H1 (cell line): ENCODE results near the gene MAGI2. TPM values are rescaled to one million over a fixed set of nuclear protein-coding genes. Genes with fewer than 3 reads are reported as not detected.

Experiments
- CTCF ChIA-PET: fragments of 300-600 bp; sonication (Branson Sonifier 250); formaldehyde crosslinking; loops from one replicate; lab custom pipeline; 2021; ENCODE audit not compliant: partially characterized antibody; lab: Charles Lee
- POLR2A ChIA-PET: fragments of 300-600 bp; sonication (Branson Sonifier 250); formaldehyde crosslinking; loops from one replicate; lab custom pipeline; 2021; ENCODE audit warnings: inconsistent platforms; ENCODE audit not compliant: partially characterized antibody; lab: Charles Lee
- DNase-seq, 2 experiments: peaks; one replicate each; pipeline versions ENCODE4 v3.0.0 to v3.0.0-alpha.2; 2010 to 2022; ENCODE audit warnings: low spot score in 2 of 2, low read depth in 1 of 2, mixed read lengths in 1 of 2
- FAIRE-seq: peaks from 2 replicates; lab custom pipeline; 2011; peaks lifted over from hg19 to GRCh38; lab: Jason Lieb, UNC
- H2AFZ ChIP-seq: 2 replicates; pipeline ENCODE4 v1.8.1; 2012; ENCODE audit warnings: low read length, inconsistent platforms
- H2AK5ac ChIP-seq: 2 replicates; pipeline ENCODE4 v1.6.1; 2013; ENCODE audit warnings: low read depth, low read length
- H2BK120ac ChIP-seq: replicated peaks from 2 replicates; pipeline ENCODE3; 2013; ENCODE audit warnings: low read depth, low read length, inconsistent platforms
- H2BK12ac ChIP-seq: 2 replicates; pipeline ENCODE4 v1.6.1; 2013; ENCODE audit warnings: low read depth, low read length
- H2BK15ac ChIP-seq: 2 replicates; pipeline ENCODE4 v1.6.1; 2013; ENCODE audit warnings: low read length
- H2BK20ac ChIP-seq: 2 replicates; pipeline ENCODE4 v1.6.1; 2013; ENCODE audit warnings: low read length
- H2BK5ac ChIP-seq: 2 replicates; pipeline ENCODE4 v1.6.1; 2013; ENCODE audit warnings: low read depth, low read length
- H3K14ac ChIP-seq: 2 replicates; pipeline ENCODE4 v1.6.1; 2013; ENCODE audit warnings: inconsistent platforms; ENCODE audit not compliant: insufficient read length
- H3K18ac ChIP-seq: 2 replicates; pipeline ENCODE4 v1.6.1; 2013; ENCODE audit warnings: low read length; ENCODE audit errors: extremely low read depth
- H3K23ac ChIP-seq: 2 replicates; pipeline ENCODE4 v1.6.1; 2013; ENCODE audit warnings: inconsistent platforms; ENCODE audit not compliant: insufficient read length
- H3K23me2 ChIP-seq: 2 replicates; pipeline ENCODE4 v1.6.1; 2013; ENCODE audit warnings: low read depth, low read length
- H3K27ac ChIP-seq: 2 replicates; pipeline ENCODE4 v1.6.1; 2011; ENCODE audit warnings: low read depth, low read length, inconsistent platforms
- H3K27me3 ChIP-seq, 4 experiments: replicated peaks in 1 of 4; 1 replicate in 1 of 4; 2 replicates in 3 of 4; pipeline versions ENCODE4 v1.6.1 to v1.8.1; 2011 to 2013; ENCODE audit warnings: low read length in 3 of 4, mild to moderate bottlenecking in 3 of 4, inconsistent platforms in 2 of 4, mixed read lengths in 2 of 4, moderate library complexity in 1 of 4; ENCODE audit not compliant: control insufficient read depth in 3 of 4, insufficient read depth in 3 of 4; ENCODE audit errors: extremely low read depth in 1 of 4
- H3K36me3 ChIP-seq, 4 experiments: 2 replicates each; pipeline versions ENCODE4 v1.6.1 to v1.8.1; 2011 to 2013; ENCODE audit warnings: mild to moderate bottlenecking in 4 of 4, low read length in 3 of 4, moderate library complexity in 2 of 4, control low read depth in 1 of 4, inconsistent platforms in 1 of 4; ENCODE audit not compliant: insufficient read depth in 4 of 4, control insufficient read depth in 2 of 4
- H3K4ac ChIP-seq: replicated peaks from 2 replicates; pipeline ENCODE3; 2013; ENCODE audit warnings: low read length, low read depth, mixed read lengths, inconsistent platforms; ENCODE audit not compliant: insufficient read length
- H3K4me1 ChIP-seq, 4 experiments: replicated peaks in 1 of 4; 1 replicate in 1 of 4; 2 replicates in 3 of 4; pipeline versions ENCODE4 v1.6.1 to v1.8.1; 2011 to 2013; ENCODE audit warnings: low read length in 3 of 4, inconsistent platforms in 2 of 4, mixed read lengths in 1 of 4; ENCODE audit not compliant: insufficient read depth in 4 of 4, control insufficient read depth in 3 of 4
- H3K4me2 ChIP-seq, 2 experiments: 2 replicates each; pipeline versions ENCODE4 v1.6.1 to v1.8.1; 2011 to 2013; ENCODE audit warnings: low read depth in 2 of 2, low read length in 2 of 2, control low read depth in 1 of 2, inconsistent platforms in 1 of 2, mild to moderate bottlenecking in 1 of 2; ENCODE audit not compliant: insufficient read depth in 1 of 2
- H3K4me3 ChIP-seq, 4 experiments: fragments of 200-600, 300-600 bp in 1 of 4; sonication (generic), shearing (Covaris generic), sonication (Bioruptor Twin) in 1 of 4; 2 replicates each; pipeline versions ENCODE4 v1.5.1 to v1.8.1; 2011 to 2016; ENCODE audit warnings: low read length in 4 of 4, low read depth in 3 of 4, control low read depth in 2 of 4, inconsistent platforms in 2 of 4, mild to moderate bottlenecking in 2 of 4, mixed read lengths in 1 of 4, moderate library complexity in 1 of 4; ENCODE audit not compliant: insufficient read depth in 2 of 4; ENCODE audit errors: extremely low read depth in 1 of 4
- H3K56ac ChIP-seq: replicated peaks from 2 replicates; pipeline ENCODE3; 2013; ENCODE audit warnings: low read depth, mild to moderate bottlenecking, mixed read lengths, low read length, inconsistent platforms; ENCODE audit not compliant: insufficient read length
- H3K79me1 ChIP-seq: 2 replicates; pipeline ENCODE4 v1.6.1; 2013; ENCODE audit warnings: low read depth, low read length, control low read depth
- H3K79me2 ChIP-seq, 2 experiments: 2 replicates each; pipeline versions ENCODE4 v1.6.1 to v1.8.1; 2012 to 2013; ENCODE audit warnings: low read length in 2 of 2, mild to moderate bottlenecking in 2 of 2, inconsistent platforms in 1 of 2; ENCODE audit not compliant: insufficient read depth in 2 of 2, control insufficient read depth in 1 of 2
- H3K9ac ChIP-seq, 4 experiments: replicated peaks in 1 of 4; 1 replicate in 1 of 4; 2 replicates in 3 of 4; pipeline versions ENCODE4 v1.6.1 to v1.8.1; 2011 to 2013; ENCODE audit warnings: low read depth in 3 of 4, low read length in 3 of 4, control low read depth in 2 of 4, mild to moderate bottlenecking in 2 of 4, moderate library complexity in 2 of 4, inconsistent platforms in 1 of 4; ENCODE audit errors: extremely low read depth in 1 of 4
- H3K9me3 ChIP-seq, 2 experiments: 2 replicates each; pipeline versions ENCODE4 v1.6.1 to v1.8.1; 2012 to 2013; ENCODE audit warnings: mild to moderate bottlenecking in 2 of 2, moderate library complexity in 2 of 2, control low read depth in 1 of 2, inconsistent platforms in 1 of 2, low read depth in 1 of 2, low read length in 1 of 2, mixed read lengths in 1 of 2; ENCODE audit not compliant: insufficient read depth in 2 of 2
- H4K20me1 ChIP-seq, 2 experiments: replicated peaks in 1 of 2; 2 replicates each; pipeline versions ENCODE3 to v1.8.1; 2011 to 2013; ENCODE audit warnings: inconsistent platforms in 2 of 2, low read length in 2 of 2, mild to moderate bottlenecking in 1 of 2; ENCODE audit not compliant: insufficient read depth in 2 of 2, control insufficient read depth in 1 of 2
- H4K5ac ChIP-seq: 2 replicates; pipeline ENCODE4 v1.6.1; 2013; ENCODE audit warnings: low read length, low read depth, mixed read lengths, inconsistent platforms; ENCODE audit not compliant: insufficient read length
- H4K8ac ChIP-seq: 2 replicates; pipeline ENCODE4 v1.8.0; 2013; ENCODE audit warnings: mild to moderate bottlenecking, moderate library complexity, low read length, inconsistent platforms; ENCODE audit not compliant: insufficient read depth; ENCODE audit errors: extremely low read depth
- H4K91ac ChIP-seq: replicated peaks from 2 replicates; pipeline ENCODE3; 2013; ENCODE audit warnings: low read length, mixed read lengths, inconsistent platforms; ENCODE audit not compliant: insufficient read length
- EZH2 ChIP-seq: fragments of 200-600 bp; sonication (generic); IDR thresholded peaks from 2 replicates; pipeline ENCODE4 v1.7.1; 2012; ENCODE audit warnings: low read depth, mild to moderate bottlenecking, moderate library complexity, low read length, inconsistent platforms; ENCODE audit not compliant: severe bottlenecking
- FOSL1 ChIP-seq: IDR thresholded peaks from 2 replicates; pipeline ENCODE4 v1.6.1; 2011; ENCODE audit warnings: mild to moderate bottlenecking, low read depth, low read length, moderate library complexity; ENCODE audit not compliant: insufficient read depth
- HDAC6 ChIP-seq: IDR thresholded peaks from one replicate; pipeline ENCODE4 v1.7.1; 2012; ENCODE audit warnings: low read depth, mild to moderate bottlenecking, inconsistent platforms, low read length, moderate library complexity
- KDM5A ChIP-seq: fragments of 200-600 bp; IDR thresholded peaks from 2 replicates; pipeline ENCODE4 v1.7.1; 2012; ENCODE audit warnings: mild to moderate bottlenecking, low read length, inconsistent platforms, mixed read lengths
- NANOG ChIP-seq: IDR thresholded peaks from 2 replicates; pipeline ENCODE4 v1.6.1; 2011; ENCODE audit warnings: low read length, low read depth, mild to moderate bottlenecking, inconsistent platforms; ENCODE audit not compliant: insufficient read depth, poor library complexity, severe bottlenecking
- POU5F1 ChIP-seq: IDR thresholded peaks from 2 replicates; pipeline ENCODE4 v1.6.1; 2011; ENCODE audit warnings: low read depth, mild to moderate bottlenecking, low read length, moderate library complexity
- RAD21 ChIP-seq, 2 experiments: IDR thresholded peaks in 1 of 2; conservative IDR thresholded peaks in 1 of 2; 2 replicates each; pipeline ENCODE4 v1.6.1; 2011; ENCODE audit warnings: low read depth in 2 of 2, low read length in 2 of 2, improper control_type of control experiment in 1 of 2, inconsistent platforms in 1 of 2, mild to moderate bottlenecking in 1 of 2, moderate library complexity in 1 of 2
- RNF2 ChIP-seq: fragments of 200-900, 300-1000 bp; sonication (generic); IDR thresholded peaks from 2 replicates; pipeline ENCODE4 v1.7.1; 2016; ENCODE audit warnings: borderline replicate concordance, low read depth, mild to moderate bottlenecking, antibody characterized with exemption, low read length; ENCODE audit not compliant: poor library complexity, severe bottlenecking; ENCODE audit errors: missing control alignments
- SIN3A ChIP-seq, 2 experiments: IDR thresholded peaks in 1 of 2; conservative IDR thresholded peaks in 1 of 2; 2 replicates each; pipeline ENCODE4 v1.6.1; 2011 to 2012; ENCODE audit warnings: low read length in 2 of 2, improper control_type of control experiment in 1 of 2, low read depth in 1 of 2, mild to moderate bottlenecking in 1 of 2
- TAF7 ChIP-seq: optimal IDR thresholded peaks from 2 replicates; pipeline ENCODE3; 2011; ENCODE audit warnings: low read depth, mild to moderate bottlenecking, inconsistent platforms, low read length, moderate library complexity, borderline replicate concordance
- YY1 ChIP-seq: IDR thresholded peaks from 2 replicates; pipeline ENCODE4 v1.6.1; 2011; ENCODE audit warnings: low read depth, mild to moderate bottlenecking, low read length
- ZNF274 ChIP-seq: IDR thresholded peaks from 2 replicates; pipeline ENCODE4 v1.7.0; 2012; ENCODE audit warnings: low read length, borderline replicate concordance; ENCODE audit errors: extremely low read depth
- WGBS, 2 experiments: shearing (Covaris generic) in 1 of 2; methylation state at CpG; one replicate each; pipeline versions ENCODE4 v1.1.6 to v1.1.7; 2013 to 2015; ENCODE audit warnings: low lambda C conversion rate in 2 of 2, mixed read lengths in 2 of 2, inconsistent platforms in 1 of 2, low coverage in 1 of 2, missing lambda C conversion rate in 1 of 2; ENCODE audit not compliant: insufficient replicate concordance in 2 of 2, insufficient coverage in 1 of 2, insufficient read length in 1 of 2; ENCODE audit errors: extremely low coverage in 1 of 2, missing lambda C conversion rate in 1 of 2; 5-methylcytosine and 5-hydroxymethylcytosine counted together
- polyA plus RNA-seq, 7 experiments: library from polyadenylated mRNA; depleted of rRNA in 3 of 7; stranded (reverse) in 5 of 7; unstranded in 2 of 7; fragments of >200 nt in 5 of 7; fragments of 200-250 nt in 2 of 7; gene quantifications; 1 replicate in 5 of 7; 2 replicates in 1 of 7; 4 replicates in 1 of 7; pipeline versions ENCODE4 v1.2.1 to v1.2.3, GENCODE V29; 2011 to 2013; ENCODE audit warnings: missing spikeins in 2 of 7, mixed read lengths in 2 of 7
- total RNA-seq: library from RNA; stranded (reverse); fragmentation: NEBNext Ultra II Directional; extraction: Animal tissue kit (Norgen Biotek cat#: 25700); gene quantifications from 2 replicates; pipeline ENCODE4 v1.2.1, GENCODE V29; 2021

Gene MAGI2
- total and polyA plus RNA-seq, 2 of the 8 experiments (the other 6 are each of a cell fraction or from before 2014, with no cell fraction given): 6.0 to 27.3 TPM

- TF ChIP-seq TAF7: no peak
- TF ChIP-seq RAD21 (IDR thresholded peaks at IDR 0.05 in 1 of 2, conservative IDR thresholded peaks at IDR 0.05 in 1 of 2; ENCODE audit: low read depth in 2 of 2, low read length in 2 of 2): no peak
- TF ChIP-seq YY1: no peak
- TF ChIP-seq FOSL1: no peak
- TF ChIP-seq RNF2: no peak
- no peak for TF ChIP-seq POU5F1
- TF ChIP-seq EZH2: no peak
- no peak for TF ChIP-seq NANOG
- TF ChIP-seq HDAC6: no peak
- TF ChIP-seq KDM5A: no peak
- no peak for TF ChIP-seq ZNF274
- no peak for TF ChIP-seq SIN3A (conservative IDR thresholded peaks at IDR 0.05 in 1 of 2, IDR thresholded peaks at IDR 0.05 in 1 of 2; ENCODE audit: low read depth in 1 of 2, low read length in 2 of 2)
- WGBS, 2 experiments: 87% methylated on average over 4 of the region's 4 CpGs; no CpG with 5 or more reads in 1 of the 2 experiments
- no peak overlapping the region; a peak in 2 of 7 replicates for H3K9ac ChIP-seq
- H3K27ac ChIP-seq: no peak overlapping the region
- no peak for DNase-seq
- H4K5ac ChIP-seq: no peak overlapping the region
- H2BK20ac ChIP-seq: no peak overlapping the region
- FAIRE-seq: no peak
- no peak overlapping the region for H3K14ac ChIP-seq
- H3K56ac ChIP-seq: no peak overlapping the region
- ChIA-PET POLR2A (no interaction called here), CTCF (no interaction called here)
- no peak overlapping the region for H4K8ac ChIP-seq
- peaks cover under 1 to 9% (median 4%) of the 10 kb centered on the region in 4 experiments; a peak in 5 of 7 replicates for H3K27me3 ChIP-seq
- no peak overlapping the region for H2BK5ac ChIP-seq
- H2AK5ac ChIP-seq: peak overlapping the region; percentile 55; the same call in 1 of the 2 replicates
- H3K4me2 ChIP-seq: no peak overlapping the region
- H4K91ac ChIP-seq: no peak overlapping the region
- H3K18ac ChIP-seq: no peak overlapping the region
- no peaks in the 10 kb centered on the region for H3K9me3 ChIP-seq
- H2AFZ ChIP-seq: no peak overlapping the region
- no peaks in the 10 kb centered on the region for H3K36me3 ChIP-seq
- no peak overlapping the region for H3K23ac ChIP-seq
- H2BK12ac ChIP-seq: no peak overlapping the region
- H3K4me1 ChIP-seq: peaks cover 0 to 6% (median 3%) of the 10 kb centered on the region in 4 experiments; a peak in 4 of 7 replicates
- no peak overlapping the region for H3K4ac ChIP-seq
- H3K79me2 ChIP-seq: no peaks in the 10 kb centered on the region
- H3K4me3 ChIP-seq: no peak overlapping the region
- H3K23me2 ChIP-seq: peaks cover 7% of the 10 kb centered on the region; the same call in 1 of the 2 replicates
- no peak overlapping the region for H2BK120ac ChIP-seq
- H3K79me1 ChIP-seq: no peaks in the 10 kb centered on the region; the same call in 1 of the 2 replicates
- no peaks in the 10 kb centered on the region for H4K20me1 ChIP-seq
- no peak overlapping the region for H2BK15ac ChIP-seq
These were observed 1430.3 kb downstream of the MAGI2 start for GRCh38 chr7:78023191-78023590.
